Endothelial cell of umbilical vein (primary cell): ENCODE results near the gene PYHIN1.

Source experiments
- EZH2 ChIP-seq: IDR thresholded peaks from 2 replicates; pipeline ENCODE4 v1.6.1; 2012; ENCODE audit warnings: borderline replicate concordance, low read depth, mild to moderate bottlenecking, moderate library complexity, low read length, inconsistent platforms; ENCODE audit not compliant: severe bottlenecking
- MYC ChIP-seq: IDR thresholded peaks from one replicate; pipeline ENCODE4 v1.6.1; 2011; ENCODE audit warnings: mild to moderate bottlenecking, low read depth, low read length
- POLR2A ChIP-seq: IDR thresholded peaks from 2 replicates; pipeline ENCODE4 v1.6.1; 2012; ENCODE audit warnings: low read depth, mild to moderate bottlenecking, control low read depth, low read length
- POLR2AphosphoS5 ChIP-seq: IDR thresholded peaks from 2 replicates; pipeline ENCODE4 v1.6.1; 2012; ENCODE audit warnings: low read depth, mild to moderate bottlenecking, control low read depth, low read length, moderate library complexity; ENCODE audit not compliant: insufficient read depth
- TF ChIP-seq, protein P1 (sequence below), 2 donors: IDR thresholded peaks; 1 replicate in 1 of 2; 2 replicates in 1 of 2; pipeline ENCODE4 v1.5.1; 2011; ENCODE audit warnings: low read length in 2 of 2, mild to moderate bottlenecking in 2 of 2, moderate library complexity in 2 of 2, control low read depth in 1 of 2, inconsistent platforms in 1 of 2, low read depth in 1 of 2; ENCODE audit not compliant: insufficient read depth in 1 of 2; ENCODE audit errors: extremely low read depth in 1 of 2

DNA sequence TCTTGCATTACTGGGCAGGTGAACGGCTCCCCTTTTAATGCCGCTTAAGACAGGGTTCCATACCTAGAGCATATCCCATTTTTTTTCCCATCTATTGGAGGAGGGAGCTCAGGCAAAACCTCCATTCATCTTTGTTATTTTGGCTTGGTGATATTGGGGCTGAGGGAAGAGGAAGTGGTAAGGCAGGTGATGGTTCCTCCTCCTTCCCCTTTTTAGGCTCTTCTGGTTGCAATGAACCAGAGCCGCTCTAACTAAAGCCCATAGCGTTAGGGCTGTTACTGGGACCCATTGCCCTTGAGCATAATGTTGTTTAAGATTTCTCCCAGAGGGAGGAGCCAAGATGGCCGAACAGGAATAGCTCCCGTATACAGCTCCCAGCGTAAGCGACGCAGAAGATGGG is 21.1 kb downstream of the PYHIN1 start:
- no peak for TF ChIP-seq POLR2A
- TF ChIP-seq, protein P1, sequence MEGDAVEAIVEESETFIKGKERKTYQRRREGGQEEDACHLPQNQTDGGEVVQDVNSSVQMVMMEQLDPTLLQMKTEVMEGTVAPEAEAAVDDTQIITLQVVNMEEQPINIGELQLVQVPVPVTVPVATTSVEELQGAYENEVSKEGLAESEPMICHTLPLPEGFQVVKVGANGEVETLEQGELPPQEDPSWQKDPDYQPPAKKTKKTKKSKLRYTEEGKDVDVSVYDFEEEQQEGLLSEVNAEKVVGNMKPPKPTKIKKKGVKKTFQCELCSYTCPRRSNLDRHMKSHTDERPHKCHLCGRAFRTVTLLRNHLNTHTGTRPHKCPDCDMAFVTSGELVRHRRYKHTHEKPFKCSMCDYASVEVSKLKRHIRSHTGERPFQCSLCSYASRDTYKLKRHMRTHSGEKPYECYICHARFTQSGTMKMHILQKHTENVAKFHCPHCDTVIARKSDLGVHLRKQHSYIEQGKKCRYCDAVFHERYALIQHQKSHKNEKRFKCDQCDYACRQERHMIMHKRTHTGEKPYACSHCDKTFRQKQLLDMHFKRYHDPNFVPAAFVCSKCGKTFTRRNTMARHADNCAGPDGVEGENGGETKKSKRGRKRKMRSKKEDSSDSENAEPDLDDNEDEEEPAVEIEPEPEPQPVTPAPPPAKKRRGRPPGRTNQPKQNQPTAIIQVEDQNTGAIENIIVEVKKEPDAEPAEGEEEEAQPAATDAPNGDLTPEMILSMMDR (IDR thresholded peaks at IDR 0.05; ENCODE audit: extremely low read depth in 1 of 2, insufficient read depth in 1 of 2, low read depth in 1 of 2, low read length in 2 of 2), result no peak
- TF ChIP-seq POLR2AphosphoS5, result no peak
- no peak for TF ChIP-seq EZH2
- no peak for TF ChIP-seq MYC
